ENCODE data around the gene MOG.

The MOG gene

DNA sequence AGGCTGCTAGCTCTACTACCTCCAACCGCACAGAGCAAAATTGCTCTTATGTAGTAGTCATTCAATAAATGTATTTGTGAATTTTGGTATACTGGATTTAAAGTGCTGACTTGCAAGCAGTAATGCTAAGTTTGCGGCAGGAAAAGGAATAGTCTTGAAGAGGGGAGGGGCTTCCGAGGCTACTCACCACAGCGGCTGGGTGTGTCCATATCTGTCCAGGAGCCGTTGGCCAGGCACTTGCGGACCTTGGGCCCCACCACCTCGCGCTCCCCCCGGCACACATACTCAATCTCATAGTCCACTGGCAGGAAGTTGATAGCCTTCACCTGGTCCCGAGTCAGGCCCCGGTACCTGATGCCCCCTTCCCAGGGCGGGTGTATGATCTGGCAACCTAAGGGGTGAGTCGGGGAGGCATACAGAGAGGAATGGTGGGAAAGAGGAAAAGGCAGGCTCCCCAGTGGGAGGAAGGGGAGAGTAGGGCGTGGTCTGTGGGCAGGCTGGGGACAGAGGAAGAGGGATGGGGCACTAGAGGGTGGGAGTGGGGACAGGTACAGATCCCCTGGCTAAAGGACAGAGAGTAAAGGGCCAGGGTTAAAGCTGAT is 25.6 kb upstream of the MOG start:
- TF ChIP-seq, protein P1, sequence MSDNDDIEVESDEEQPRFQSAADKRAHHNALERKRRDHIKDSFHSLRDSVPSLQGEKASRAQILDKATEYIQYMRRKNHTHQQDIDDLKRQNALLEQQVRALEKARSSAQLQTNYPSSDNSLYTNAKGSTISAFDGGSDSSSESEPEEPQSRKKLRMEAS (IDR thresholded peaks at IDR 0.05), result no peak
- TF ChIP-seq TAF1 (IDR thresholded peaks at IDR 0.05; ENCODE audit: low read depth) (no peak), RAD21 (IDR thresholded peaks at IDR 0.05; ENCODE audit: low read depth) (no peak), CREB1 (IDR thresholded peaks at IDR 0.05; ENCODE audit: low read depth) (no peak), TEAD4 (IDR thresholded peaks at IDR 0.05) (no peak), NFIC (IDR thresholded peaks at IDR 0.05) (no peak), EP300 (IDR thresholded peaks at IDR 0.05; ENCODE audit: borderline replicate concordance) (no peak), FOXM1 (IDR thresholded peaks at IDR 0.05; ENCODE audit: borderline replicate concordance, low read depth) (no peak), CEBPB (IDR thresholded peaks at IDR 0.05) (no peak), EGR1 (IDR thresholded peaks at IDR 0.05) (no peak), YY1 (IDR thresholded peaks at IDR 0.05; ENCODE audit: low read depth) (no peak), ZBTB7A (IDR thresholded peaks at IDR 0.05; ENCODE audit: low read depth) (no peak), TCF12 (IDR thresholded peaks at IDR 0.05; ENCODE audit: low read depth) (no peak)
- TF ChIP-seq, protein P2, sequence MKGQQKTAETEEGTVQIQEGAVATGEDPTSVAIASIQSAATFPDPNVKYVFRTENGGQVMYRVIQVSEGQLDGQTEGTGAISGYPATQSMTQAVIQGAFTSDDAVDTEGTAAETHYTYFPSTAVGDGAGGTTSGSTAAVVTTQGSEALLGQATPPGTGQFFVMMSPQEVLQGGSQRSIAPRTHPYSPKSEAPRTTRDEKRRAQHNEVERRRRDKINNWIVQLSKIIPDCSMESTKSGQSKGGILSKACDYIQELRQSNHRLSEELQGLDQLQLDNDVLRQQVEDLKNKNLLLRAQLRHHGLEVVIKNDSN (IDR thresholded peaks at IDR 0.05), result no peak
- TF ChIP-seq, protein P3, sequence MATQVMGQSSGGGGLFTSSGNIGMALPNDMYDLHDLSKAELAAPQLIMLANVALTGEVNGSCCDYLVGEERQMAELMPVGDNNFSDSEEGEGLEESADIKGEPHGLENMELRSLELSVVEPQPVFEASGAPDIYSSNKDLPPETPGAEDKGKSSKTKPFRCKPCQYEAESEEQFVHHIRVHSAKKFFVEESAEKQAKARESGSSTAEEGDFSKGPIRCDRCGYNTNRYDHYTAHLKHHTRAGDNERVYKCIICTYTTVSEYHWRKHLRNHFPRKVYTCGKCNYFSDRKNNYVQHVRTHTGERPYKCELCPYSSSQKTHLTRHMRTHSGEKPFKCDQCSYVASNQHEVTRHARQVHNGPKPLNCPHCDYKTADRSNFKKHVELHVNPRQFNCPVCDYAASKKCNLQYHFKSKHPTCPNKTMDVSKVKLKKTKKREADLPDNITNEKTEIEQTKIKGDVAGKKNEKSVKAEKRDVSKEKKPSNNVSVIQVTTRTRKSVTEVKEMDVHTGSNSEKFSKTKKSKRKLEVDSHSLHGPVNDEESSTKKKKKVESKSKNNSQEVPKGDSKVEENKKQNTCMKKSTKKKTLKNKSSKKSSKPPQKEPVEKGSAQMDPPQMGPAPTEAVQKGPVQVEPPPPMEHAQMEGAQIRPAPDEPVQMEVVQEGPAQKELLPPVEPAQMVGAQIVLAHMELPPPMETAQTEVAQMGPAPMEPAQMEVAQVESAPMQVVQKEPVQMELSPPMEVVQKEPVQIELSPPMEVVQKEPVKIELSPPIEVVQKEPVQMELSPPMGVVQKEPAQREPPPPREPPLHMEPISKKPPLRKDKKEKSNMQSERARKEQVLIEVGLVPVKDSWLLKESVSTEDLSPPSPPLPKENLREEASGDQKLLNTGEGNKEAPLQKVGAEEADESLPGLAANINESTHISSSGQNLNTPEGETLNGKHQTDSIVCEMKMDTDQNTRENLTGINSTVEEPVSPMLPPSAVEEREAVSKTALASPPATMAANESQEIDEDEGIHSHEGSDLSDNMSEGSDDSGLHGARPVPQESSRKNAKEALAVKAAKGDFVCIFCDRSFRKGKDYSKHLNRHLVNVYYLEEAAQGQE (IDR thresholded peaks at IDR 0.05; ENCODE audit: low read depth), result no peak

DNA sequence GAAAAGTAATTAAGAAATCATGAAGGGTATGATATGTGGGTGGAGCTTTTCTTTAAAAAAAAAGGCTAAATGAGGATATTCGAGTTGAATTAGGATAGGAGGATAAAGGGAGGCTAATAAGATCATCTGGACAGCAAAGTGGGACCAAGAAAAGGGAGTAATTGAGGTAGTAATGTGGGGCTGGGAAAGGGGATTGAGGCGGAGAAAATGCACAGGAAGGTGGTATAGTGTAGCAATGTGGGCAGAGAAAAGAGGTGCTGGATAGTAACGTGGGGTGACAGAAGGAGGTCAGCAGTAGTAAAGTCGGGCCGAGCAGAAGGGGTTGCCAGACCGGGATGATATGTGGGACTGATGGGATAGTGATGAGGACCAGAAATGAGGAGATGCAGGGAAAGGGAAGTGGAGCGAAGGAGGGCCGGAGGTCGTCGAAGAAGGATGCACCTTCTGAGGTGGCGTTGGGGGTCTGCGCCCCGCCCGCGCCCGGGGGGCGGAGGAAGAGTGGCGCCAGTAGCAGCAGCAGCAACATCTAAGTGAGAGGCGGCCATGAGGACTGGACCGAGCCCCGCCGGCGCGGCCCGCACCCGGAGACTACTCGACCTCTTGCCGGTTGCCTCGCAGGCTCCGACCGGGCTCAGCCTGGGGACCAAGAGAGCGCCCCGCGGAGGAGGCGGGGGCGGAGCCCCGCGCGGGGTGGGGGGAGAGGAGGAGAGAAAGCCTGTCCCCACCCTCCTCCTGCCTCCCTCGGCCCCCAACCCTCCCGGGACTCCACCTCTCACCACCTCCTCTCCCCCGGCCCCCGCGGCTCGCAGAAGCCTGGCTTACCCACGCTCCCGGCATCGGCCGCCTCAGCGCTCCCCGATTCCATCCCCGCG is 24.8 kb upstream of the MOG start:
- TF ChIP-seq TCF12 (IDR thresholded peaks at IDR 0.05; ENCODE audit: low read depth) (no peak), CEBPB (IDR thresholded peaks at IDR 0.05) (no peak), EP300 (IDR thresholded peaks at IDR 0.05; ENCODE audit: borderline replicate concordance) (no peak), EGR1 (IDR thresholded peaks at IDR 0.05) (peak; percentile 69), NFIC (IDR thresholded peaks at IDR 0.05) (no peak), YY1 (IDR thresholded peaks at IDR 0.05; ENCODE audit: low read depth) (no peak), ZBTB7A (IDR thresholded peaks at IDR 0.05; ENCODE audit: low read depth) (peak; percentile 42; the same call in 1 of the 2 replicates), RAD21 (IDR thresholded peaks at IDR 0.05; ENCODE audit: low read depth) (no peak), TEAD4 (IDR thresholded peaks at IDR 0.05) (no peak)

DNA sequence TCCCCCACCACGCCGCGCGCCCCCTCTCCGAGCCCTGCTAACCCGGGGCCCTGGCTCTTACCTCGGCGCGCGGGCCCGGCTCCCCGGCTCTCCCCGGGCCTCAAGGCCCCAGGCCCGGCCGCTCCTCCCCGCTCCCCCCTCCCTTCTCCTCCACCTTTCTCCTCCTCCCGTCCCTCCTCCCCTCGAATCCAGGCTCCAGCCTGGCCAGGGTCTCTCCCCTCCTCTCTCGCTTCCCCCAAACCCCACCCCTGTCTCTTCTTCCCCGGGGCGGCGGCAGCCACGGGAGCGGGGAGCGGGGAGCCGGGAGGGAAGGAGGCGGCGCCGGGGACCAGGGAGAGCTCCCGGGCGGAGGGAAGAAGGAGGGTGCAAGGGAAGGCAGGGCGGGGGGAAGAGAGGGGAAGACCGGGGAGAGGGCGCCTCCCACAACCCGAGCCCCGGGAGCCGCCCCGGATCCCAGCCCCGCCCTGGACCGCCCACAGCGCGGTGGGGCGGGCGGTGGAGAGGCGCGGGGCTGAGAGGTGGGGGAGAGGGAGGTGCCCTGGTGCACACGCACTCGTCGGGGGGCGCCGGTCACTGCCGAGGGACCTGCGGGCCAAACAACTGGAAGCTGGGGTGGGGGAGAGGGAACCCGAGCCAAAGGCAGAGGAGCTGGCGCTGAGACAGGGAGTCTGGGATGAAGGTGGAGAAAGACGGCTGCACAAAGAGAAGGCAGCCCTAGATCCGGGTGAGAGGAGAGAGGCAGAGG is 23.9 kb upstream of the MOG start, which contains the start of gene GABBR1:
GABBR1 (minus strand) TSS at position 395 of the 745 bp plus-strand sequence. CDS start 798 bp downstream, outside the sequence.
- TF ChIP-seq TAF1 (IDR thresholded peaks at IDR 0.05; ENCODE audit: low read depth) (0 out of 2 replicates have a peak, but pooled peaks have one; percentile 18), EGR1 (IDR thresholded peaks at IDR 0.05) (no peak), YY1 (IDR thresholded peaks at IDR 0.05; ENCODE audit: low read depth) (no peak), RAD21 (IDR thresholded peaks at IDR 0.05; ENCODE audit: low read depth) (no peak), NFIC (IDR thresholded peaks at IDR 0.05) (no peak), TCF12 (IDR thresholded peaks at IDR 0.05; ENCODE audit: low read depth) (no peak), ZBTB7A (IDR thresholded peaks at IDR 0.05; ENCODE audit: low read depth) (0 out of 2 replicates have a peak, but pooled peaks have one; percentile 25), CEBPB (IDR thresholded peaks at IDR 0.05) (no peak), CREB1 (IDR thresholded peaks at IDR 0.05; ENCODE audit: low read depth) (no peak), EP300 (IDR thresholded peaks at IDR 0.05; ENCODE audit: borderline replicate concordance) (no peak)
- TF ChIP-seq, protein P2 (IDR thresholded peaks at IDR 0.05), result no peak
- TF ChIP-seq, protein P3 (IDR thresholded peaks at IDR 0.05; ENCODE audit: low read depth), result peak; percentile 66

DNA sequence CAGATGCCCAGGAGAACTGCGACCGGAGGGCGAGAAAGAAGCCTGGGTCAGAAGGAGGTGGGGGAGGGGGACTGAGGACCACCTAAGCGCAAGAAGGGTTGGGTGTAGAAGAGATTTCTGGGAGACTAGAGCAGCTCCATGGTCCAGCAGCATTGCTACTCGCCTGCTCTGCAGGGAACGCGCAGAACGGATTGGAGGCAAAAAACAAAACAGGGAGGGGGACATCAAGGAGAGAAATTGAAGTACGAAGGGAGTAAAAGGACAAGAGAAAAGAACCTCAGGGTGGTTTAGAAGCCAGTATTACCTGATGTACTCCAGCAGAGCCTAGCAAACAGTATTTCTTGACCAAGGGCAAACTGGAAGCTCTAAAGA is 23.4 kb upstream of the MOG start:
- TF ChIP-seq CREB1 (IDR thresholded peaks at IDR 0.05; ENCODE audit: low read depth), result no peak

DNA sequence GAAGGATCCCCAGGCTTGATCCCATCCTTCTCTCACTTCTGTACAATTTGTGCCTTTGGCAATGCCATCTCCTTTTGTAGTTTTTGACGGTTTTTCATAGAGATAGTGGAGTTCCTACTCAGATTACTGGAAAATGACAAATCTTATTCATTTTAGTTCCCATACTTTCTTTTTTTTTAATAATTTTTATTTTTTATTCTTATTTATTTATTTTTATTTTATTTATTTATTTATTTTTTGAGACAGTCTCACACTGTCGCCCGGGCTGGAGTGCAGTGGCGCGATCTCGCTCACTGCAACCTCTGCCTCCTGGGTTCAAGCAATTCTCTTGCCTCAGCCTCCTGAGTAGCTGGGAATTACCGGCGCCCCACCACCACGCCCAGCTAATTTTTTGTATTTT is 19.6 kb upstream of the MOG start:
- TF ChIP-seq, protein P1 (IDR thresholded peaks at IDR 0.05), result no peak
- no peak for TF ChIP-seq CREB1 (IDR thresholded peaks at IDR 0.05; ENCODE audit: low read depth)
- no peak for TF ChIP-seq NFIC (IDR thresholded peaks at IDR 0.05)
- no peak for TF ChIP-seq ZBTB7A (IDR thresholded peaks at IDR 0.05; ENCODE audit: low read depth)
- no peak for TF ChIP-seq CEBPB (IDR thresholded peaks at IDR 0.05)
- no peak for TF ChIP-seq YY1 (IDR thresholded peaks at IDR 0.05; ENCODE audit: low read depth)
- TF ChIP-seq, protein P2 (IDR thresholded peaks at IDR 0.05), result no peak
- TF ChIP-seq TEAD4 (IDR thresholded peaks at IDR 0.05), result no peak
- no peak for TF ChIP-seq TCF12 (IDR thresholded peaks at IDR 0.05; ENCODE audit: low read depth)
- TF ChIP-seq FOXM1 (IDR thresholded peaks at IDR 0.05; ENCODE audit: borderline replicate concordance, low read depth), result no peak
- no peak for TF ChIP-seq RAD21 (IDR thresholded peaks at IDR 0.05; ENCODE audit: low read depth)
- no peak for TF ChIP-seq TAF1 (IDR thresholded peaks at IDR 0.05; ENCODE audit: low read depth)
- TF ChIP-seq EP300 (IDR thresholded peaks at IDR 0.05; ENCODE audit: borderline replicate concordance), result no peak
- no peak for TF ChIP-seq EGR1 (IDR thresholded peaks at IDR 0.05)
- TF ChIP-seq, protein P3 (IDR thresholded peaks at IDR 0.05; ENCODE audit: low read depth), result no peak
